Measurements from ENCODE around the gene INO80D.
"Not testable (repeated sequence)": the region's sequence is repeated elsewhere in the genome, so short reads cannot be mapped to it uniquely, and the experiment has no call there.

- TF ChIP-seq, protein P1, sequence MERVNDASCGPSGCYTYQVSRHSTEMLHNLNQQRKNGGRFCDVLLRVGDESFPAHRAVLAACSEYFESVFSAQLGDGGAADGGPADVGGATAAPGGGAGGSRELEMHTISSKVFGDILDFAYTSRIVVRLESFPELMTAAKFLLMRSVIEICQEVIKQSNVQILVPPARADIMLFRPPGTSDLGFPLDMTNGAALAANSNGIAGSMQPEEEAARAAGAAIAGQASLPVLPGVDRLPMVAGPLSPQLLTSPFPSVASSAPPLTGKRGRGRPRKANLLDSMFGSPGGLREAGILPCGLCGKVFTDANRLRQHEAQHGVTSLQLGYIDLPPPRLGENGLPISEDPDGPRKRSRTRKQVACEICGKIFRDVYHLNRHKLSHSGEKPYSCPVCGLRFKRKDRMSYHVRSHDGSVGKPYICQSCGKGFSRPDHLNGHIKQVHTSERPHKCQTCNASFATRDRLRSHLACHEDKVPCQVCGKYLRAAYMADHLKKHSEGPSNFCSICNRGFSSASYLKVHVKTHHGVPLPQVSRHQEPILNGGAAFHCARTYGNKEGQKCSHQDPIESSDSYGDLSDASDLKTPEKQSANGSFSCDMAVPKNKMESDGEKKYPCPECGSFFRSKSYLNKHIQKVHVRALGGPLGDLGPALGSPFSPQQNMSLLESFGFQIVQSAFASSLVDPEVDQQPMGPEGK (CRISPR knock-in tag; IDR thresholded peaks at IDR 0.05; ENCODE audit: borderline replicate concordance), result not testable (repeated sequence)
- not testable (repeated sequence) for TF ChIP-seq TOX (CRISPR knock-in tag; IDR thresholded peaks at IDR 0.05; ENCODE audit: borderline replicate concordance); ARNTL (CRISPR knock-in tag; IDR thresholded peaks at IDR 0.05; ENCODE audit: borderline replicate concordance, low read depth); RARB (CRISPR knock-in tag; IDR thresholded peaks at IDR 0.05); ZFP30 (CRISPR knock-in tag; IDR thresholded peaks at IDR 0.05); ISL1 (CRISPR knock-in tag; IDR thresholded peaks at IDR 0.05)
- TF ChIP-seq, protein P2, sequence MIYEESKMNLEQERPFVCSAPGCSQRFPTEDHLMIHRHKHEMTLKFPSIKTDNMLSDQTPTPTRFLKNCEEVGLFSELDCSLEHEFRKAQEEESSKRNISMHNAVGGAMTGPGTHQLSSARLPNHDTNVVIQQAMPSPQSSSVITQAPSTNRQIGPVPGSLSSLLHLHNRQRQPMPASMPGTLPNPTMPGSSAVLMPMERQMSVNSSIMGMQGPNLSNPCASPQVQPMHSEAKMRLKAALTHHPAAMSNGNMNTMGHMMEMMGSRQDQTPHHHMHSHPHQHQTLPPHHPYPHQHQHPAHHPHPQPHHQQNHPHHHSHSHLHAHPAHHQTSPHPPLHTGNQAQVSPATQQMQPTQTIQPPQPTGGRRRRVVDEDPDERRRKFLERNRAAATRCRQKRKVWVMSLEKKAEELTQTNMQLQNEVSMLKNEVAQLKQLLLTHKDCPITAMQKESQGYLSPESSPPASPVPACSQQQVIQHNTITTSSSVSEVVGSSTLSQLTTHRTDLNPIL (CRISPR knock-in tag; IDR thresholded peaks at IDR 0.05; ENCODE audit: low read depth), result not testable (repeated sequence)
These were observed 99.6 kb downstream of the INO80D start for GRCh38 chr2:205986334-205986733.

All from SK-N-SH treated with all-trans-retinoic acid at 6 μM for 48 hours (cell line).